GM12878 (cell line): ENCODE data around the gene NEAT1. TPM values are rescaled to one million over a fixed set of nuclear protein-coding genes. Genes with fewer than 3 reads are reported as not detected.

Experiments
- ATF3 ChIP-seq: IDR thresholded peaks from 2 replicates; pipeline ENCODE4 v1.6.1; 2011; ENCODE audit warnings: low read depth, mild to moderate bottlenecking, low read length, moderate library complexity, borderline replicate concordance; ENCODE audit errors: extremely low read depth
- ATF7 ChIP-seq: fragments of 450-650 bp; IDR thresholded peaks from 2 replicates; pipeline ENCODE4 v1.6.1; 2016; ENCODE audit warnings: low read depth, mild to moderate bottlenecking
- BCL11A ChIP-seq: IDR thresholded peaks from 2 replicates; pipeline ENCODE4 v1.6.1; 2011; ENCODE audit warnings: low read depth, low read length
- CBX5 ChIP-seq: sonication (generic); IDR thresholded peaks from 2 replicates; pipeline ENCODE4 v1.6.1; 2016; ENCODE audit warnings: low read depth, moderate library complexity, mild to moderate bottlenecking, inconsistent platforms
- CREM ChIP-seq: IDR thresholded peaks from 2 replicates; pipeline ENCODE4 v1.6.1; 2014; ENCODE audit warnings: antibody characterized with exemption, low read depth
- EZH2 ChIP-seq: IDR thresholded peaks from 2 replicates; pipeline ENCODE4 v1.6.1; 2012; ENCODE audit warnings: low read depth, mild to moderate bottlenecking, control low read depth, inconsistent platforms, low read length, borderline replicate concordance; ENCODE audit not compliant: control insufficient read depth
- GATAD2B ChIP-seq: fragments of 450-650 bp; conservative IDR thresholded peaks from 2 replicates; pipeline ENCODE4 v1.6.1; 2017; ENCODE audit warnings: low read depth, mild to moderate bottlenecking, moderate library complexity
- HDAC6 ChIP-seq: fragments of 200-600 bp; sonication (generic); IDR thresholded peaks from one replicate; pipeline ENCODE4 v1.8.0; 2017; ENCODE audit warnings: antibody characterized with exemption; ENCODE audit not compliant: unreplicated experiment
- IKZF2 ChIP-seq, 2 experiments: fragments of 450-650 bp; IDR thresholded peaks; 2 replicates each; pipeline ENCODE4 v1.6.1; 2017; ENCODE audit warnings: mild to moderate bottlenecking in 2 of 2, moderate library complexity in 2 of 2
- MLLT1 ChIP-seq: fragments of 450-650 bp; IDR thresholded peaks from 2 replicates; pipeline ENCODE4 v1.6.1; 2016; ENCODE audit warnings: mild to moderate bottlenecking
- PML ChIP-seq: IDR thresholded peaks from 2 replicates; pipeline ENCODE4 v1.6.1; 2012; ENCODE audit warnings: low read length, inconsistent platforms
- POLR2A ChIP-seq: IDR thresholded peaks from 2 replicates; pipeline ENCODE4 v1.6.1; 2011; ENCODE audit warnings: low read depth, mild to moderate bottlenecking, low read length
- POU2F2 ChIP-seq: IDR thresholded peaks from 3 replicates; pipeline ENCODE4 v1.6.1; 2011; ENCODE audit warnings: low read depth, mild to moderate bottlenecking, low read length, borderline replicate concordance
- RAD21 ChIP-seq: IDR thresholded peaks from 2 replicates; pipeline ENCODE4 v1.6.1; 2011; ENCODE audit warnings: mild to moderate bottlenecking, low read depth, low read length, moderate library complexity; ENCODE audit not compliant: insufficient read depth
- RAD51 ChIP-seq: fragments of 450-650 bp; IDR thresholded peaks from 2 replicates; pipeline ENCODE4 v1.6.1; 2016; ENCODE audit warnings: moderate library complexity, mild to moderate bottlenecking, inconsistent platforms
- RCOR1 ChIP-seq: conservative IDR thresholded peaks from 2 replicates; pipeline ENCODE4 v1.6.1; 2012; ENCODE audit warnings: low read depth, low read length, improper control_type of control experiment
- RELA ChIP-seq: fragments of 450-650 bp; IDR thresholded peaks from 2 replicates; pipeline ENCODE4 v1.8.0; 2014; ENCODE audit warnings: borderline replicate concordance; ENCODE audit not compliant: partially characterized antibody
- RFX5 ChIP-seq: IDR thresholded peaks from 2 replicates; pipeline ENCODE4 v1.6.1; 2011; ENCODE audit warnings: low read depth, low read length, improper control_type of control experiment
- SMAD5 ChIP-seq: IDR thresholded peaks from 2 replicates; pipeline ENCODE4 v1.6.1; 2016; ENCODE audit warnings: antibody characterized with exemption, low read depth
- SREBF1 ChIP-seq: IDR thresholded peaks from 2 replicates; pipeline ENCODE4 v1.6.1; 2012; ENCODE audit warnings: mild to moderate bottlenecking, low read length
- TAF1 ChIP-seq: IDR thresholded peaks from 2 replicates; pipeline ENCODE4 v1.6.1; 2011; ENCODE audit warnings: mild to moderate bottlenecking, low read depth, low read length, borderline replicate concordance
- USF2 ChIP-seq: IDR thresholded peaks from 2 replicates; pipeline ENCODE4 v1.6.1; 2011; ENCODE audit warnings: low read depth, low read length, improper control_type of control experiment, borderline replicate concordance
- WRNIP1 ChIP-seq: IDR thresholded peaks from 2 replicates; pipeline ENCODE4 v1.6.1; 2011; ENCODE audit warnings: low read depth, low read length, improper control_type of control experiment, borderline replicate concordance
- ZBTB11 ChIP-seq: fragments of 450-650 bp; formaldehyde crosslinking; IDR thresholded peaks from 2 replicates; pipeline ENCODE4 v1.5.0; 2022; ENCODE audit warnings: mild to moderate bottlenecking, missing genetic modification characterization
- polyA plus RNA-seq, 11 experiments: library from polyadenylated mRNA; depleted of rRNA in 4 of 11; unstranded in 6 of 11; stranded (reverse) in 5 of 11; fragments of >200 nt; fragmentation: Nextera tagmentation in 4 of 11; fragmentation: Illumina TruSeq in 1 of 11; extraction: Ambion mirVana in 4 of 11; extraction: Trizol in 1 of 11; gene quantifications; 1 replicate in 1 of 11; 2 replicates in 10 of 11; pipeline versions ENCODE4 v1.2.1 to v1.2.3, GENCODE V29; 2011 to 2016; ENCODE audit warnings: inconsistent platforms in 2 of 11, missing spikeins in 2 of 11, low read depth in 1 of 11
- total RNA-seq, 4 experiments: library from RNA; depleted of rRNA in 3 of 4; stranded (reverse); fragments of >200 nt in 3 of 4; fragmentation: Illumina TruSeq in 1 of 4; extraction: Trizol in 1 of 4; gene quantifications; 2 replicates each; pipeline versions ENCODE4 v1.2.1 to v1.2.3, GENCODE V29; 2013 to 2021

The NEAT1 gene
- total and polyA plus RNA-seq, 10 of the 15 experiments (the other 5 are each of a cell fraction or from before 2014, with no cell fraction given), result 13.6 to 328 (median 69.4) TPM

- TF ChIP-seq WRNIP1, result 0 out of 2 replicates have a peak, but pooled peaks have one; percentile 86
- TF ChIP-seq CBX5, result no peak
- TF ChIP-seq RFX5, result no peak
- TF ChIP-seq PML, result no peak
- no peak; the same call in 1 of the 2 replicates for TF ChIP-seq CREM
- no peak for TF ChIP-seq RAD21
- no peak for TF ChIP-seq USF2
- TF ChIP-seq TAF1, result 0 out of 2 replicates have a peak, but pooled peaks have one; percentile 7
- TF ChIP-seq HDAC6, result peak; percentile 85
- peak; percentile 77 for TF ChIP-seq MLLT1
- peak; percentile 57; the same call in 1 of the 2 replicates for TF ChIP-seq ATF7
- TF ChIP-seq RAD51, result peak; percentile 21; the same call in 1 of the 2 replicates
- no peak for TF ChIP-seq ATF3
- TF ChIP-seq POLR2A, result peak; percentile 83
- no peak for TF ChIP-seq RCOR1
- no peak for TF ChIP-seq EZH2
- TF ChIP-seq SREBF1, result no peak
- peak; percentile 88; the same call in 2 of the 3 replicates for TF ChIP-seq POU2F2
- TF ChIP-seq SMAD5, result peak; percentile 87
- no peak for TF ChIP-seq RELA
- TF ChIP-seq IKZF2 (IDR thresholded peaks at IDR 0.05), result peak; percentile 21 to 43; a peak in 1 of 4 replicates
- 0 out of 2 replicates have a peak, but pooled peaks have one; percentile 41 for TF ChIP-seq BCL11A
- TF ChIP-seq ZBTB11, result peak; percentile 32; the same call in 1 of the 2 replicates
- no peak for TF ChIP-seq GATAD2B
These were observed 2.7 kb downstream of the NEAT1 start (continued) for GRCh38 chr11:65425105-65425970.
